Tongue (tissue), 2 donors: ENCODE measurements around the gene PRXL2A. TPM values are rescaled to one million over a fixed set of nuclear protein-coding genes. Genes with fewer than 3 reads are reported as not detected.
A peak's percentile ranks its signal among the peaks of the same experiment; 100 is the strongest.

Experiments
- DNase-seq: peaks from one replicate; pipeline ENCODE4 v3.0.0-alpha.2; 2015
- total RNA-seq: library from RNA; depleted of rRNA; stranded (reverse); fragments of >200 nt; gene quantifications from one replicate; pipeline ENCODE4 v1.2.3, GENCODE V29; 2014

The PRXL2A gene
- total RNA-seq, 1 donor from 2014 or later, result 91.7 TPM

- peak; percentile 71 for DNase-seq
These were observed 36.4 kb downstream of the PRXL2A start for GRCh38 chr10:80444646-80445319.

GRCh38 chr10:80447436-80448190 is 39.3 kb downstream of the PRXL2A start:
- no peak for DNase-seq

DNA sequence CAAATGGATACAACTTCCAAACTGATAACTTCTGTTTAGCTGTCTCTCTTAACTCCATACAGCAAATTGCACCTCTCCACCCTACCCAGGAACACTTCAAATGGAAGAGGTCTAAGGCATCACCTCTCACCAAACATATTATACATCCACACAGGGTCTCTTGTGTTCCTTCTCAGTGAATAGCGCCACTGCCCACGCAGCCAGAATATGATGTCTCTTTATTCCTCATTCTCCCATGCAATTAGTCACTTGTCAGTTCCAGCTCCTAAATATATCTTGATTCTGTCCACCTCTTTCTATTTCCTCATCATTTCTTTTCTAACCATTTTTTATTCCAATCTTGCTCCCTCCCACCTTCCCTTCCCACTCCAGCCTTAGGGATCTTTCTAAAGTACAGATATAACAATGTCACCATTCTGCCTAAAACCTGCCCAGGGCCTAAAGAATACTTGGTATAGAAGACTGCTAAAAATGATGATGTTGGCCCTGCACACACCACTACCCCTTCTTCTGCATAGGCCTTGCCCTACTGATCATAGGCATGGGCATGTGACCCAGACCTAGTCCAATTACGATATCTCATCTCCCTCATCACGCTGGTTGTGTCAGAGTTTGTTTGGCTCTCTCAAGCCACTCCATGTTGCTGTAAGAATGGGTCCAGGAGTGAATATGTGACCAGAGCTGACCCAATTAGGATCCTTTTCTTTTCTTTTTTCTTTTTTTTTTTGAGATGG is 40.0 kb downstream of the PRXL2A start:
- DNase-seq, result no peak

- DNase-seq, result no peak
These were observed 41.2 kb downstream of the PRXL2A start for GRCh38 chr10:80449520-80449919.

GRCh38 chr10:80451132-80451531 is 42.8 kb downstream of the PRXL2A start:
- DNase-seq, result no peak

- DNase-seq, result no peak
These were observed 43.7 kb downstream of the PRXL2A start for GRCh38 chr10:80452069-80452468.

DNA sequence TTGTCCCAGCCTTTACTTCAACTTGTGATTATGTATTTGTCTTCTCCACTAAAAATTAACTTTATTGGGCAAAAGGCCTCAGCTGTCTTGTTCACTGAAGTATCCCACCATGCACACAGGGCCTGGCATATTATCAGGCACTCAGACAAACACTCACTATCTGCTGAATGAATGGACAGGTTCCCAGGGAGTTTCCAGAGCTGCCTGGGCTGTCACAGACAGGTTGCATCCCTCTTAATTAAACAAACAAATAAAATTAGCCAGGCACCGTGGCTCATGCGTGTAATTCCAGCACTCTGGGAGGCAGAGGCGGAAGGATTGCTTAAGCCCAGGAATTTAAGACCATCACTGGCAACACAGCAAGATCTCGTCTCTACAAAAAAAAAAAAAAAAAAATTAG is 44.3 kb downstream of the PRXL2A start:
- DNase-seq, result no peak

GRCh38 chr10:80453056-80453841 is 44.9 kb downstream of the PRXL2A start:
- DNase-seq, result no peak

GRCh38 chr10:80453842-80454512 is 45.6 kb downstream of the PRXL2A start, which contains the start of gene TSPAN14:
TSPAN14 (plus strand) TSS chr10:80454310; CDS start chr10:80489234, 34,924 bp downstream.
- peak; percentile 91 for DNase-seq

DNA sequence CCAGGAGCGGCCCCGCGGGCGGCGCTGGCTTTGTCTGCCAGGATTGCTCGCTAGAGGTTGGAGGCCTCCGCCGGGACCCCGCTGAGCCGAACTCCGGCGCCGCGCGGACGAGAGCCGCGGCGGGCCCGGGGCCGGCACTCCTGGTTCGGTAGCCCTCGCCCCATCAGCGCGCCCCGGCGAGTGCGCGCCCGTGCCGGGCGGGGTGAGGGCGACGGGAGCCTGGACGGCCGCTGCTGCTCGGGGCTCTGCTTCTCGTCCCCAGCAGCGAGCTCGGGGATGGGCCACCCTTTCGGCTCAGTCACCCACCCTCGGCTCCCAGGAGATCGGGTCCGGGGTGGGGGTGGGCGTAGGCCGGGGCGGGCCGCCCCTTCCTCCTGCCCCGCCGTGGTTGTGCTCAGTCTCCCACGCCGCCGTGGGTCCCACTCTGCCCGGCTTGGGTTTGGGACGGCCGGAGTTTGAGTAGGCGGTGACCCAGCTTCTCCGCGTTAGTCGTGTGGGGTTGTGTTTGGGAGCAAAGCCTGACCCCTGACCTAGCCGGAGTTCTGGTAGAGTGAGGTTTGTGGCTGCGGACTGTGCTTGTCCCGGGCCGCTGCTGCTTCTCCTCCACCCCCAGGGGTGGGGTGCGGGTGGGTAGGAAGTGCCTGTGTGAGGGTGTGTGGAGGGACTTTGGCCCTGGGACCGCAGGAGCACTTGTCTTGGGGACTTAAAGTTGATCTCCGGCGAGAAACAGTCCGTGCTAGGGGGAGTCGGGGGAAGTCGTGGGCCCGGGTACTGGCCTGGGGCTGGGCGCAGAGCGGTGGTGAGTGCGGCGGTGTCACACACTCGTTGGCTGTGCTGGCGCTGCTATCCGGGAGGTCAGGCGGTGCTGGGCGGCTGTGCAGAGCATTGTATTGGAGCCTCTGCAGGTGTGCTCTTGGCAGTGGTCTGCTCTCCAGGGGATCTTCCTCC is 46.4 kb downstream of the PRXL2A start:
- peak; percentile 56 for DNase-seq

GRCh38 chr10:80455461-80456349 is 47.4 kb downstream of the PRXL2A start:
- DNase-seq, result no peak

DNA sequence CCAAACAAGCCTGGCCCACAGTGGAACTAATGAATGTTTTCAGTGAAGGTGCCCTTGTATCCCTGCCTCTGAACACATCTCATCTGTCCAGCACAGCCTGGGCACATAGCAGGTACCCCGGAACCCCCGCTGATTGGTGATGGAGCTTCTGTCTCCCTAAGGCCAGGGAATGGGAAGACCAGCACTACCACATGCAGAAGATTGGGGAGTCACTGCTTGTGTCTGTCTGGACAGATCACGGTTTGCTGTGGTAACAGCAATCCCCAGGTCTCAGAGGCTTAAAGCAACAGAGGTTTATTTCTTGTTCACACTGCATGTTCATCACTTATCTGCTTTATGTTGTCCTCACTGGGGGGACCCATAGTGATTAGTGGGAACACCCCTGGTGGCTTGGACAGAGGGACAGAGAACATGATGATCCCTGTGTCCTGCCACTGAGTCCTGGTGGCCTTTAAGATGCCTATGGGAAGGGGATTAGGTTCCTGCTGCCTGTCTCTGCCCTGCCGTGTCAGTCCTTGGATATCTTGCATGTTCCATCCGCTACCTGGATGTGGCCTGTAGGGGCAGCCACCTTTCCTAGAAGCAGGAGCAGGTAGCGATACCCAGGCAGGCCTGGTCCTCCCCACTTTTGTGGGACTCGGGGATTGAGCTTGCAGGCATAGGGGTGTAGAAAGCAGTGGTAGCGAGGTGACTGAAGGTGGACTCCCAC is 49.4 kb downstream of the PRXL2A start:
- DNase-seq, result no peak

DNA sequence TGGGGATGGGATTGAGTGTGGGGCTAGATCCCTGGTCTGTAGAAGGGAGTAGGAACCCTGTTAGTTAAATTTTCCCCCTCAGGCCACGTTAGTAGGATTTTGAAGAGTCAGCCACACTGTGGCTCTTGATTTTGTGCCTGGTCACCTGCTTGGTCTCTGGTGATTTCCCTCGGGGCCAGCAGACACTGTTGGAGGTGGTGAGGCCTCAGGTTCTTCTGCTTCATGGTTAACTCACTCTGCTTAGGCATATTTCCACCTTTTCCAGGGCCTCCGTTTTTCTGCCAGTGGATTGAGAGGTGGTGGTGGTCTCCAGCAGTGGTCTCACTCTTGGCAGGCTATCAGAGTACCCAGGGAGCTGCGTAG is 49.9 kb downstream of the PRXL2A start:
- no peak for DNase-seq

- DNase-seq, result no peak
These were observed 50.3 kb downstream of the PRXL2A start for GRCh38 chr10:80458638-80459037.

GRCh38 chr10:80459047-80459865 is 50.9 kb downstream of the PRXL2A start:
- DNase-seq, result peak; percentile 90

DNA sequence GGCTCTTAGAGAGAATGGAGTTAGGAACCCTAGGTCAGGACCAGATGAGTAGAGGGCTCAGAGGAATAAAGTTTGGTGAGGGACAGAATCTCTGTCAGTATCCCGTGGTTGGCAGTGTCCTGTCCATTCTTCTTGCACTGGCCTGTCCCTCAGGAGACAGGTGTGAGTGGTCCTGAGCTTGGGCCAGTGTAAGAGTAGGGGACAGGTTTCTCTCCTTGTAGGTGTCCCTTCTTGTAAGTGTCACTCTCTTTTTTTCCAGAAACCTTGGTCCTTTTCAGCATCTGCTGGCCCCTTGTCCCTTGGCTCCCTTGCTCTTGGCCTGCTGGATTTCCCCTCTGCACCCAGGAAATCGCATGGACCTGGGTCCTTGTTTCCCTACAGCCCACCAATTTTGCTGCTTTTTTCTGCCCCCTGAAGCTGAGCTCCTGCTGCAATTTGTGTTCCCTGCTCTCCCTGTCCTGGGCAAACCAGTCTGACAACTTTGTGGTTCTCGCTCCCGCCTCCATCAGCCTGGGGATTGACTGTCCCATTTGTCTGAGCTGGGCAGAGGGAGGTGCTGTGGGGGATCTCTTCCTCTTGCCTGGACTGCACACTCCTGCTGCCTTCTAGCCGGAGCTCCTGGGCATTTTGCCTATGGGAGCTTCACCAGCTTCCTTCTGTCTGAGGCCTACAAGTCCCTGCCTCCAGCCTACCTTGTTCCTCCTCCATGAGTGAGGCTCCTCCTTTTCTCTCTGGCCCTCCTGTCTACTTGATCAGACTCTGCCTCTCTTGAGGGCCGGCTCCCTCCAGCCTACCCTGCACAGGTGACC is 52.3 kb downstream of the PRXL2A start:
- peak; percentile 82 for DNase-seq
